SH-SY5Y (cell line): ENCODE measurements around the gene FBXW12.

Source experiments
- GATA2 ChIP-seq: IDR thresholded peaks from 2 replicates; pipeline ENCODE4 v1.6.1; 2011; ENCODE audit warnings: mild to moderate bottlenecking, low read depth, low read length
- GATA3 ChIP-seq: IDR thresholded peaks from 2 replicates; pipeline ENCODE4 v1.6.1; 2011; ENCODE audit warnings: low read depth, mild to moderate bottlenecking, low read length, moderate library complexity

GRCh38 chr3:48343432-48343831 is 28.6 kb upstream of the FBXW12 start:
- TF ChIP-seq GATA3 (no peak), GATA2 (no peak)
